ENCODE data around the gene HOXA10.

HOXA10 gene

GRCh38 chr7:27165089-27165995 is 8.8 kb downstream of the HOXA10 start, which contains the start of gene HOXA9:
Gene HOXA9, minus strand, starts transcription at chr7:27165537. Its CDS starts 80 bp downstream, at chr7:27165457.
- no peak for DNase-seq

- no peak for DNase-seq
Measured at GRCh38 chr7:27164367-27165088, 9.6 kb downstream of the HOXA10 start.

DNA sequence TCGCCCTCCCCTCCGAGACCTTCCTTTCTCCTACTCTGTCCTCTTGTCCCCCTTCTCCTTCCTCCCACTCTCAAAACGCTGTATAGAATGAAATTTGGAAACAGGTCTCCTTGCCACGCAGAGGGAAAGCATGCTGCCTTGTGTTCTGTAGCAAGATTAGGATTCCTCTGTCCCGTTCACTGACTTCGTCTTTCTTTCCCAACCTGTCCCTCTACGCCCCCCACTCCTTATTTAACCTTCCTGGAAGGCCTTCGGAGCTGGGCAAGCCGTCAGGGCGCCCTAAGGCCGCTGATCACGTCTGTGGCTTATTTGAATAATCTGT is 10.1 kb downstream of the HOXA10 start:
- DNase-seq: no peak

- DNase-seq: no peak
Measured at GRCh38 chr7:27163288-27164044, 10.7 kb downstream of the HOXA10 start.

DNA sequence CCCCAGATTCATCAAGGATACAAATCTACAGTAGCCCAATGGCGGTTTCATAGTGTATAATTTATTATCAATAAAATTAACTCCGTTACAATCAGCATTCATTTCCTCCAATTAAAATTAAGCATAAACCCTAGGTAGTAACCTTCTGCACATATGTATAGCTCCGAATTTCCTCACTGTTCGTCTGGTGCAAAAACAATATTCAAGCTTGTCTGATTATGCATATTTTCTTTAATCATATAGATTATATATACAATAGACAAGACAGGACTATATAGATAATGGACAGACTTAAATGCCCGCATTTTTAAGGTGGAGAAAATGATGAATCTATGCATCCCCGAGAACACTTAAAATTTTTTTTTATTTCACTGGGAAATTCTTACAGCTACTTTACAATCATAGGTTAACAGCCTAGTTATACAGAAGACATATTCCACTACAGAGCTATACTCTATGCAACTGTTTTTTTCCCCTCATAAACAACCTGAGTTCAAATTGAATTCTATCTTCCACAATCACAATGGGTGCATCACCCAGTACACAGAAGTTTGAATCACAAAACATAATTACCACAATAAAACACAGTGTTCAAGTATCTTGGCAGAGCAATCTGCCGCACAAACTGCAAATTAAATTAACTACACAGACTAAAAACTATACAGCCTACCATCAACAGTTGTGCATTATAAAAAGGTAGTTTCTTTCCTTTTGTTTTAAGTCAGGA is 11.4 kb downstream of the HOXA10 start:
- DNase-seq: no peak

GRCh38 chr7:27161721-27162560 is 12.2 kb downstream of the HOXA10 start:
- DNase-seq: no peak

GRCh38 chr7:27161214-27161720 is 12.9 kb downstream of the HOXA10 start:
- DNase-seq: no peak

DNA sequence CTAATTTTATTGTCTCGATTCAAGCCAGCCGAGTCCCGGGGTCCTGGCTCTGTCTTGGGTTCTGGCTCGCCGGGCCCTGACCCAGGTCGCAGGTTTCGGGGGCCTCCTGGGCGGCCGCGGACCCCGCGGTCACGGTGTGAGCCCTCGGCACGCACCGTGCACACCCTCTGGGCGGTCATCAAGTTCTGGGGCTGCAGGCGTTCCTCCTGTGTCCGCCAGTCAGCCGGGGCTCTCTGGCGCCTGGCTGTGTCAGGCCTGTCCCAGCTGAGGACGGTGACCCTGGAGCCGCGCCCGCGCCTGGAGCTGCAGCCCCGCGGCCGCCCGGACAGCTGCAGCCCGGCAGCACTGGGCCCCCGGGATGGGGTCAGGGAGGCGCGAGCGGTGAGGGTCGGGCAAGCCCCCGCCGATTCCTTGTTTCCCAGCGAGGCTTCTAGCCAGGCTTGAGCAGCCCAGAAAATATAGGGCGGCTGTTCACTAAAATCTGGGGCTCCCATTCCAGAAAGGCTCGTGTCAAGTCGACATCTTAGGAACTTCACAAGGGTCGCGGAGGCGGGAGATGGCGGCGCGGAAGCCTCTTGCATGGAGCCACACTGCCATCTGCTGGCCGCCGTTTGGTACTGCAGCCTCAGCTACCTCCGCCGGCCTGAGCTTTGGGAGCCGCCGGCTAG is 13.4 kb downstream of the HOXA10 start:
- peak; percentile 71 to 84 (median 77) for DNase-seq

DNA sequence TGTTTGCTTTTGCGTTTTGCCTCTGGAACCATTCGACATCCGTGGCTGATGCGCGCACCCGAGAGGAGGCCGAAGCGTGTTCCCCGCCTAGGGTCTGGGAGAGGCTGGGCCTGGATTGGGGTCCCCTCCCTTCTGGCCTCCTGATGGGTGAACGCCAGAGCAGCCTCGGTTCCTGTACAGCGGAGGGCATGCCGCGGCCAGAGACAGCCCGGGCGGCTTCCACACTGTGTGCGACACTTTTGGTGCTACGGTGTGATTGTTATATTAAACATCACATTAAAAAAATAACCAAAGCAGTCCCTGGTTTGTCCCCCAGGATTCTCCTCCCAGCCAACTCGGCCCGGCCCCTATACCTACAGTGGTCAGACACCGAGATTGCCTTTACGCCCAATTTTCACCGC is 14.0 kb downstream of the HOXA10 start:
- DNase-seq: no peak

DNA sequence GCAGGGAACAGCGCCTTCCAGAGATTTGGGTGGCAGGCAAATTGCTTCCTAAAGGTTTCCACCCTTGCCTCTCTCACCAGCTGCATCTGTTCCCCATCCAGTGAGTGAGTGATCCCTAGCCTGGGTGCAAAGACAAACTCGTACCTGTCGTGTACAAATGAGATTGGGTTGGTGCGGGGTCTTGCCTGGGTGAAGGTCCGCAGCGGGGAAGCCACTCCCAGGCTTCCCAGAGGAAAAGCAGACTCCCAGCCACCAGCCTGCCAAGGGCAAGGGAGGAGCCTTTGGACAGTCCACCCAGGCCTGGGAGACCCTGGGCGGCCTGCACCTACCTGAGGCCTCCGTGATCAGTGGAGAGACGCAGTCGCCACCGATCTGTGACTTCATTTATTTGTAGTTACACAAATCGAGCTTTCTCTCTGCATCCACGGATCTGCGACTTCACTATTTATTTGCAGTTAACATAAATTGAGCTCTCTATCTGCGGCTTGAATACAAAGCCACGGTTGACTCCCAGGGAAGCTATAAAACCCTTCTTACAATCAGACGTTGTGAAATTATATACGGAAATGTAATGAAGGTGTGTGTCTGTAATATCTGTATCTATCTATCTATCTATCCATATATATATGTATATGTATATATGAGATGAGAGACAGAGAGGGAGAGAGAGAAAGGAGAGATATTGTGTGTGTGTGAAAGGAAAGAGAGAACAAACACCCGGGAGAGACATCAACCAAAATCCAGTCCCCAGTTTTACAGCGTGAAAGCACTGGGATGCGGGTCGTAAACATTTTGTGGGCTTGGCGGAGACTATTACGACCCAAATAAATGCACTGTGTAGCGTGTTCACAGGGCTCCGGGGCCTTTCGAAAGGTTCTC is 14.6 kb downstream of the HOXA10 start:
- no peak for DNase-seq

GRCh38 chr7:27158436-27159265 is 15.5 kb downstream of the HOXA10 start:
- no peak for DNase-seq

DNA sequence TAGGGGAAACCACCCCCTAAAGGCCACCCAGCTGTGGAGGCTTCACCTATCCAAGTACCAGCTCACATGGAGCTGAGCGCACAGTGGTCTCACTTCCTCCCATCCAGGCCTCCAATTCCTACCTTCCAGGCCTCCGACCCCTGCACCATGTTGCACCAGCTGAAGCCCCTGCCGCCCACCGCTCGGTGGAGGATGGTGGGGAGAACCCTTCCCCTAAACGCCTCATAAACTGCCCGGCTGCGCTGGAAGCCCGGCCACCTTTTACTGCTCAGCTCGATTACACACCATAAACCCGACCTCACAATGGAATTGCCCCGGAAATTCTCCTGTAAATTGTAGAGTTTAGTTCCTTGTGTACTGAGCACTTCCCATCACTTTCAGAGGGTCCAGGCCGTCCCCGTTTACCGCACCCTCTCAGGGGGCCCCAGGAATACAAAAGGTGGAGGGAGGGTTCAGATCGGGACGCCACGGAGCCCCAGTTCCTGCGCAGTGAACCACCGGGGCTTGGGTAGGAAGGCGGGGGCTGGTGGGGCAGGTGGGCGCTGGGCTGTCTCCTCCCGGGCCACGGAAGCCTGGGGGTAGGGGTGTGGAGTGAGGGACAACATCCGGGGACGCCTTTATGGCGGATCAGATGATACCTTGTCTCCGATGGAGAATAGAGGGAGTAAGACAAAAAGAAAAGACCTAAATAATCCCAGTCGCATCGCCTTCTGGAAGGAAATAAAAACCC is 16.3 kb downstream of the HOXA10 start:
- DNase-seq: no peak

DNA sequence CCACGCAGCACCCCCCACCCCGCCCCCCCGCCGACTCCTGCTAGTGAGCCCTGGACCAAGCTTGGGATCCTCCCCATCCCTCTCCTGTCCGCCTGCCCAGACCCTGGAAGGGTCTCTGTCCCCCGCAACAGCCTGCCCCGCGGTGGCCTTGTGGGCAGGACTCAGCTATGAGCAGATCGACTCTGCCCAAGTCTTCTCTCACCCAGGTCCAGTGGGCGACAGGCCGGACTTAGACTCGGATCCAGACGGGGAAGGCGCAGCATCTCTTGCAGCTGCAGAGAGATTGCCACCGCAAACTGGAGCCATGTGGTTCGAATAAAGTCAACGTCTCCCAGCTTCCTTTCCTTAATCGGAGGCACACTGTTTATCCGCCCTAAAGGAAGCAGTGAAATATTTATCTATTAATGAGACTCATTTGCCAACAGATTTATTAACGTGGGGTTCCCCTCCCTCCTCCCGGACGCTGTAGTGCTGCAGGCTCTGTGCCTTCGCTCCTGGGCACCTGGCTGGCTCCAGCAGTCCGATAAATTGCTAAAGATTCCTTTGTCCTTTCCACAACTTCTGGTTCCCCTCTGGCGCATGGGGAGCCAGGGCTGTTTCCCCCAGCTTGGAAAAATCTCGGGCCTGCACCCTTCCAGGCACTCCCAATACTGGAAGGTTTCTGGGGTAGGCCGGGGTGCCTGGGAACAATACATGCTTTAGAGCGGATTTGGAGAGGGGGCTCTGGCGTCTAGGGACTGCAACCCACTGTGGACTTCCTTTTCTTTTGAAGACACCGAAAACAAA is 17.0 kb downstream of the HOXA10 start:
- DNase-seq: no peak

DNA sequence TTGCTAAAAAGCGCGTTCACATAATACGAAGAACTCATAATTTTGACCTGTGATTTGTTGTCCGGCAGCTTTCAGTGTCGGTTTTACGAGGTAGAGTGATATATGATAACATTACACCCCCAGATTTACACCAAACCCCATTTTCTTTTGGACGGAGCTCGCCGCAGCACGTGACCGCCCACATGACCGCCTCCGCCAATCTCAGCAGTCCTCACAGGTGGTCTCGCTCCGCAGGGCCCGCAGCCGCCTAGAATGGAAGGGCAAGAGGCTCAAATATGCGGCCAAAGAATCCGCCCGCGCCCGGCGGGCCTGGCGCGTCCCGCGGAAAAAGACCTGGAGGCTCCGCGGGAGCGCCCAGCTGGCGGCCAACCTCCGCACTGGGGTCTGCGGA is 17.6 kb downstream of the HOXA10 start, which contains the start of gene HOXA7:
TSS of gene HOXA7 (minus strand) at position 168 of the 391 bp plus-strand sequence. CDS start at position 38, 130 bp downstream.
- no peak for DNase-seq

- DNase-seq: no peak
Measured at GRCh38 chr7:27155816-27156507, 18.2 kb downstream of the HOXA10 start.
